Measurements from ENCODE around the gene PRPF6.

DNA sequence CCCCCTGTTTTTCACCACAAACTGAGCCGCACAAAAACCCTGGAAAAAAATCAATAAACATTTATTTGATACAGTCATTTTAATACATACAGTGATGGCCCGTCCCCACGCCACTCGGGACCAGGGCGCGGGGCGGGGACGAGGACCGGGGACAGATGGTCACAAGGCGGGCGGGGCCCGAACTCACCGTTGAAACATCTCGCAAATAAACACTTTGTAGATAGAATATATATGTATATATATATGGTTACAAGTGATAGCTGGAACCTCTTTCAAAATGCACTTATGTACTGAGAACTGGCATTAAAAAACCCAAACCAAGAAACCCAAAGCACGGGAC, 24.3 kb upstream of the PRPF6 start:
- TF ChIP-seq, protein P1, sequence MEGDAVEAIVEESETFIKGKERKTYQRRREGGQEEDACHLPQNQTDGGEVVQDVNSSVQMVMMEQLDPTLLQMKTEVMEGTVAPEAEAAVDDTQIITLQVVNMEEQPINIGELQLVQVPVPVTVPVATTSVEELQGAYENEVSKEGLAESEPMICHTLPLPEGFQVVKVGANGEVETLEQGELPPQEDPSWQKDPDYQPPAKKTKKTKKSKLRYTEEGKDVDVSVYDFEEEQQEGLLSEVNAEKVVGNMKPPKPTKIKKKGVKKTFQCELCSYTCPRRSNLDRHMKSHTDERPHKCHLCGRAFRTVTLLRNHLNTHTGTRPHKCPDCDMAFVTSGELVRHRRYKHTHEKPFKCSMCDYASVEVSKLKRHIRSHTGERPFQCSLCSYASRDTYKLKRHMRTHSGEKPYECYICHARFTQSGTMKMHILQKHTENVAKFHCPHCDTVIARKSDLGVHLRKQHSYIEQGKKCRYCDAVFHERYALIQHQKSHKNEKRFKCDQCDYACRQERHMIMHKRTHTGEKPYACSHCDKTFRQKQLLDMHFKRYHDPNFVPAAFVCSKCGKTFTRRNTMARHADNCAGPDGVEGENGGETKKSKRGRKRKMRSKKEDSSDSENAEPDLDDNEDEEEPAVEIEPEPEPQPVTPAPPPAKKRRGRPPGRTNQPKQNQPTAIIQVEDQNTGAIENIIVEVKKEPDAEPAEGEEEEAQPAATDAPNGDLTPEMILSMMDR (IDR thresholded peaks at IDR 0.05) = no peak
- TF ChIP-seq SIN3A (IDR thresholded peaks at IDR 0.05; ENCODE audit: borderline replicate concordance, insufficient read depth, low read depth, low read length) = no peak
- TF ChIP-seq, protein P2, sequence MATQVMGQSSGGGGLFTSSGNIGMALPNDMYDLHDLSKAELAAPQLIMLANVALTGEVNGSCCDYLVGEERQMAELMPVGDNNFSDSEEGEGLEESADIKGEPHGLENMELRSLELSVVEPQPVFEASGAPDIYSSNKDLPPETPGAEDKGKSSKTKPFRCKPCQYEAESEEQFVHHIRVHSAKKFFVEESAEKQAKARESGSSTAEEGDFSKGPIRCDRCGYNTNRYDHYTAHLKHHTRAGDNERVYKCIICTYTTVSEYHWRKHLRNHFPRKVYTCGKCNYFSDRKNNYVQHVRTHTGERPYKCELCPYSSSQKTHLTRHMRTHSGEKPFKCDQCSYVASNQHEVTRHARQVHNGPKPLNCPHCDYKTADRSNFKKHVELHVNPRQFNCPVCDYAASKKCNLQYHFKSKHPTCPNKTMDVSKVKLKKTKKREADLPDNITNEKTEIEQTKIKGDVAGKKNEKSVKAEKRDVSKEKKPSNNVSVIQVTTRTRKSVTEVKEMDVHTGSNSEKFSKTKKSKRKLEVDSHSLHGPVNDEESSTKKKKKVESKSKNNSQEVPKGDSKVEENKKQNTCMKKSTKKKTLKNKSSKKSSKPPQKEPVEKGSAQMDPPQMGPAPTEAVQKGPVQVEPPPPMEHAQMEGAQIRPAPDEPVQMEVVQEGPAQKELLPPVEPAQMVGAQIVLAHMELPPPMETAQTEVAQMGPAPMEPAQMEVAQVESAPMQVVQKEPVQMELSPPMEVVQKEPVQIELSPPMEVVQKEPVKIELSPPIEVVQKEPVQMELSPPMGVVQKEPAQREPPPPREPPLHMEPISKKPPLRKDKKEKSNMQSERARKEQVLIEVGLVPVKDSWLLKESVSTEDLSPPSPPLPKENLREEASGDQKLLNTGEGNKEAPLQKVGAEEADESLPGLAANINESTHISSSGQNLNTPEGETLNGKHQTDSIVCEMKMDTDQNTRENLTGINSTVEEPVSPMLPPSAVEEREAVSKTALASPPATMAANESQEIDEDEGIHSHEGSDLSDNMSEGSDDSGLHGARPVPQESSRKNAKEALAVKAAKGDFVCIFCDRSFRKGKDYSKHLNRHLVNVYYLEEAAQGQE (IDR thresholded peaks at IDR 0.05; ENCODE audit: insufficient read depth in 1 of 2, low read depth in 2 of 2, low read length in 1 of 2) = no peak
- no peak for TF ChIP-seq POLR2AphosphoS5 (IDR thresholded peaks at IDR 0.05; ENCODE audit: low read depth, low read length)
- no peak for TF ChIP-seq TCF7L2 (IDR thresholded peaks at IDR 0.05; ENCODE audit: low read depth, low read length)
